ENCODE measurements around the gene STEAP1B.

The STEAP1B gene

DNA sequence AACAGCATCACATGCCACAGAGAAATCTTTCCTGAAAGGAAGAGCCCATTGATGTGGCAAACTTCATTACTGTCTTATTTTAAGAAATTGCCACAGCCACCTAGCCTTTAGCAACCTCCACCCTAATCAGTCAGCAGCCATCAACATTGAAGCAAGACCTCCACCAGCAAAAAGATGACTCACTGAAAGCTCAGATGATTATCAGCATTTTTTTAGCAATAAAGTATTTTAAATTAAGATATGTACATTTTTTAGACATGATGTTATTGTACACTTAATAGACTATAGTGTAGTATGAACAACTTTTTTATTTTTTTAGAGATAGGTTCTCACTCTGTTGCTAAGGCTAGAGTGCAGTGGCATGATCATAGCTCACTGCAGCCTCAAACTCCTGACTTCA lies 14.8 kb downstream of the STEAP1B start:
- Histone ChIP-seq H3K9me3 (ENCODE audit: insufficient read depth, low read depth, low read length) (no peaks in the 10 kb centered on the region), H3K4me3 (ENCODE audit: low read length, poor library complexity, severe bottlenecking) (no peak overlapping the region), H3F3A (ENCODE audit: low read depth) (no peaks in the 10 kb centered on the region), H2AFZ (ENCODE audit: low read length) (no peak overlapping the region), H4K20me1 (ENCODE audit: insufficient read depth, low read length, poor library complexity, severe bottlenecking) (no peaks in the 10 kb centered on the region), H3K4me2 (ENCODE audit: low read depth, low read length, poor library complexity, severe bottlenecking) (no peak overlapping the region), H3K9me2 (replicated peaks; ENCODE audit: low read depth, low read length) (no peaks in the 10 kb centered on the region), H3K36me3 (ENCODE audit: insufficient read depth, low read length) (no peaks in the 10 kb centered on the region), H3K9ac (ENCODE audit: low read depth, low read length, poor library complexity, severe bottlenecking) (no peak overlapping the region), H3K27me3 (ENCODE audit: insufficient read depth, low read length, poor library complexity, severe bottlenecking) (no peaks in the 10 kb centered on the region), H3K79me2 (ENCODE audit: insufficient read depth, low read length) (no peaks in the 10 kb centered on the region), H3K4me1 (ENCODE audit: insufficient read depth, low read length, poor library complexity, severe bottlenecking) (peaks cover 12% of the 10 kb centered on the region)
- TF ChIP-seq, protein P1, sequence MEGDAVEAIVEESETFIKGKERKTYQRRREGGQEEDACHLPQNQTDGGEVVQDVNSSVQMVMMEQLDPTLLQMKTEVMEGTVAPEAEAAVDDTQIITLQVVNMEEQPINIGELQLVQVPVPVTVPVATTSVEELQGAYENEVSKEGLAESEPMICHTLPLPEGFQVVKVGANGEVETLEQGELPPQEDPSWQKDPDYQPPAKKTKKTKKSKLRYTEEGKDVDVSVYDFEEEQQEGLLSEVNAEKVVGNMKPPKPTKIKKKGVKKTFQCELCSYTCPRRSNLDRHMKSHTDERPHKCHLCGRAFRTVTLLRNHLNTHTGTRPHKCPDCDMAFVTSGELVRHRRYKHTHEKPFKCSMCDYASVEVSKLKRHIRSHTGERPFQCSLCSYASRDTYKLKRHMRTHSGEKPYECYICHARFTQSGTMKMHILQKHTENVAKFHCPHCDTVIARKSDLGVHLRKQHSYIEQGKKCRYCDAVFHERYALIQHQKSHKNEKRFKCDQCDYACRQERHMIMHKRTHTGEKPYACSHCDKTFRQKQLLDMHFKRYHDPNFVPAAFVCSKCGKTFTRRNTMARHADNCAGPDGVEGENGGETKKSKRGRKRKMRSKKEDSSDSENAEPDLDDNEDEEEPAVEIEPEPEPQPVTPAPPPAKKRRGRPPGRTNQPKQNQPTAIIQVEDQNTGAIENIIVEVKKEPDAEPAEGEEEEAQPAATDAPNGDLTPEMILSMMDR (conservative IDR thresholded peaks at IDR 0.05; ENCODE audit: low read length), result no peak
- TF ChIP-seq EZH2phosphoT487 (IDR thresholded peaks at IDR 0.05; ENCODE audit: borderline replicate concordance), result no peak

DNA sequence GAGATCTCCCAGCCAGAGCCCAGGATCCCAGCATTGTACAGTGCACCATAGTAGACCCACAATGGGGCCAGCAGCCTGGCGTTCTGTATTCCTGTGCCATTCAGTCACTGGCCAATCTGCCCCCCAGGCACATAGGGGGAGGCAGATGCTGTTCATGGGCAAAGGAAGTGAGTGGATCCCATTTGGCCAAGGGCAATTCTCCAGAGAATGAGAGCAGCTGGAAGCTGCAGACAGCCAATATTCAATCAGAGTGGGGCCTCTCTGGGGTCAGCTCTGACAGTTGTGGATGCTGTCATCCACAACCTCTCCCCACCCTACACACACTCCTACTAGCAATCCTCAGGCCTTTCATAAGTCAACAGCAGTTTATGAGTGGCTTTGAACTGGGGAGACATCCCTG lies 17.5 kb downstream of the STEAP1B start:
- Histone ChIP-seq H3K9me3 (ENCODE audit: insufficient read depth, low read depth, low read length) (no peaks in the 10 kb centered on the region), H3K9me2 (replicated peaks; ENCODE audit: low read depth, low read length) (no peaks in the 10 kb centered on the region), H3K4me3 (ENCODE audit: low read length, poor library complexity, severe bottlenecking) (no peak overlapping the region), H3K4me1 (ENCODE audit: insufficient read depth, low read length, poor library complexity, severe bottlenecking) (peaks cover 12% of the 10 kb centered on the region), H3F3A (ENCODE audit: low read depth) (no peaks in the 10 kb centered on the region), H3K79me2 (ENCODE audit: insufficient read depth, low read length) (no peaks in the 10 kb centered on the region), H3K36me3 (ENCODE audit: insufficient read depth, low read length) (no peaks in the 10 kb centered on the region), H3K9ac (ENCODE audit: low read depth, low read length, poor library complexity, severe bottlenecking) (no peak overlapping the region), H3K27me3 (ENCODE audit: insufficient read depth, low read length, poor library complexity, severe bottlenecking) (no peaks in the 10 kb centered on the region), H3K4me2 (ENCODE audit: low read depth, low read length, poor library complexity, severe bottlenecking) (no peak overlapping the region), H2AFZ (ENCODE audit: low read length) (no peak overlapping the region), H4K20me1 (ENCODE audit: insufficient read depth, low read length, poor library complexity, severe bottlenecking) (no peaks in the 10 kb centered on the region)
- no peak for TF ChIP-seq EZH2phosphoT487 (IDR thresholded peaks at IDR 0.05; ENCODE audit: borderline replicate concordance)
- TF ChIP-seq, protein P1 (conservative IDR thresholded peaks at IDR 0.05; ENCODE audit: low read length), result no peak

DNA sequence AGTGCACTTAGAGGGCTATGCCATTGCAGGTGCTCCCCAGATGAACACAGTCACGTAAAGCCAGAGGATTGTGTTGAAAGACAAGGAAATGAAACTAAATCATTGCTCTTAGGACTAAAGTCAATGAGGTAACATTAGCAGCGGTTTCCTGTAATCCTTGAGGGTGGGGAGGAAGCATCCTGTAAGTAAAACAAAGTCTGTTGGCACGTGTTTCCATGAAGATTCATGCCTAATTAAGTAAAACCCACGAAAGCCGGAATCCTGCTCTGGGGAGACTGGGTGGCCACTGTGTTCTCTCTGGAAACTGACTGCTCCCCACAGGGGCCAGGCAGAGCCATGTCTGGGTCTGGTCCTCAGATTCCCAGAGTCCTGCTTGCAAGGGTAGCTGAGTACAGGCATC lies 18.3 kb downstream of the STEAP1B start:
- no peaks in the 10 kb centered on the region for H4K20me1 ChIP-seq (ENCODE audit: insufficient read depth, low read length, poor library complexity, severe bottlenecking)
- TF ChIP-seq EZH2phosphoT487 (IDR thresholded peaks at IDR 0.05; ENCODE audit: borderline replicate concordance), result no peak
- TF ChIP-seq, protein P1 (conservative IDR thresholded peaks at IDR 0.05; ENCODE audit: low read length), result no peak
- H3K9ac ChIP-seq (ENCODE audit: low read depth, low read length, poor library complexity, severe bottlenecking), result no peak overlapping the region
- H3K79me2 ChIP-seq (ENCODE audit: insufficient read depth, low read length), result no peaks in the 10 kb centered on the region
- H3K4me3 ChIP-seq (ENCODE audit: low read length, poor library complexity, severe bottlenecking), result no peak overlapping the region
- H3K9me2 ChIP-seq (replicated peaks; ENCODE audit: low read depth, low read length), result no peaks in the 10 kb centered on the region
- peaks cover 12% of the 10 kb centered on the region for H3K4me1 ChIP-seq (ENCODE audit: insufficient read depth, low read length, poor library complexity, severe bottlenecking)
- H3K27me3 ChIP-seq (ENCODE audit: insufficient read depth, low read length, poor library complexity, severe bottlenecking), result no peaks in the 10 kb centered on the region
- H2AFZ ChIP-seq (ENCODE audit: low read length), result no peak overlapping the region
- H3K9me3 ChIP-seq (ENCODE audit: insufficient read depth, low read depth, low read length), result no peaks in the 10 kb centered on the region
- H3K4me2 ChIP-seq (ENCODE audit: low read depth, low read length, poor library complexity, severe bottlenecking), result no peak overlapping the region
- H3F3A ChIP-seq (ENCODE audit: low read depth), result no peaks in the 10 kb centered on the region
- no peaks in the 10 kb centered on the region for H3K36me3 ChIP-seq (ENCODE audit: insufficient read depth, low read length)
